Spleen (tissue), 11 donors: ENCODE results near the gene EFS. TPM values are rescaled to one million over a fixed set of nuclear protein-coding genes. Genes with fewer than 3 reads are reported as not detected.

Experiments
- DNase-seq: peaks from one replicate; pipeline ENCODE4 v3.0.0-alpha.2; 2020
- H3K27ac ChIP-seq, 8 donors: fragments of 200-600 bp; sonication (generic) in 7 of 8; 1 replicate in 4 of 8; 2 replicates in 4 of 8; pipeline versions ENCODE4 v1.5.0 to v1.8.0; 2016 to 2021; ENCODE audit warnings: inconsistent platforms in 4 of 8, mild to moderate bottlenecking in 4 of 8, moderate library complexity in 1 of 8
- H3K27me3 ChIP-seq, 7 donors: fragments of 200-600 bp; sonication (generic) in 6 of 7; replicated peaks in 1 of 7; 1 replicate in 4 of 7; 2 replicates in 3 of 7; pipeline versions ENCODE4 v1.5.0 to v1.8.0; 2016 to 2021; ENCODE audit warnings: inconsistent platforms in 3 of 7, mild to moderate bottlenecking in 1 of 7
- H3K36me3 ChIP-seq, 6 donors: fragments of 200-600 bp; sonication (generic) in 5 of 6; 1 replicate in 4 of 6; 2 replicates in 2 of 6; pipeline versions ENCODE4 v1.5.0 to v1.8.0; 2016 to 2021; ENCODE audit warnings: inconsistent platforms in 2 of 6
- H3K4me1 ChIP-seq, 6 donors: fragments of 200-600 bp; sonication (generic) in 5 of 6; 1 replicate in 3 of 6; 2 replicates in 3 of 6; pipeline versions ENCODE4 v1.5.0 to v1.8.0; 2016 to 2021; ENCODE audit warnings: inconsistent platforms in 3 of 6
- H3K4me3 ChIP-seq, 8 donors: fragments of 200-600 bp; sonication (generic) in 7 of 8; 1 replicate in 4 of 8; 2 replicates in 4 of 8; pipeline versions ENCODE4 v1.5.0 to v1.8.0; 2016 to 2021; ENCODE audit warnings: inconsistent platforms in 4 of 8, mild to moderate bottlenecking in 4 of 8, moderate library complexity in 2 of 8
- H3K9me3 ChIP-seq, 8 donors: fragments of 200-600 bp; sonication (generic) in 7 of 8; 1 replicate in 4 of 8; 2 replicates in 4 of 8; pipeline versions ENCODE4 v1.5.0 to v1.8.0; 2016 to 2021; ENCODE audit warnings: inconsistent platforms in 4 of 8
- CTCF ChIP-seq, 11 experiments: fragments of 200-600 bp in 7 of 11; fragments of 450-650 bp in 4 of 11; sonication (generic) in 4 of 11; IDR thresholded peaks in 8 of 11; conservative IDR thresholded peaks in 3 of 11; 1 replicate in 7 of 11; 2 replicates in 4 of 11; pipeline versions ENCODE4 v1.4.0 to v1.8.0; 2016 to 2021; ENCODE audit warnings: antibody characterized with exemption in 11 of 11, inconsistent platforms in 4 of 11, mild to moderate bottlenecking in 1 of 11
- POLR2A ChIP-seq, 3 donors: fragments of 450-650 bp; IDR thresholded peaks; one replicate each; pipeline ENCODE4 v1.5.1; 2017; ENCODE audit warnings: antibody characterized with exemption in 3 of 3, mild to moderate bottlenecking in 1 of 3
- POLR2AphosphoS5 ChIP-seq, 3 donors: sonication (generic); formaldehyde crosslinking; IDR thresholded peaks; one replicate each; pipeline ENCODE4 v1.5.1; 2017; ENCODE audit warnings: antibody characterized with exemption in 3 of 3
- WGBS, 5 donors: extraction: QIAGEN DNeasy Blood & Tissue Kit in 3 of 5; methylation state at CpG; one replicate each; pipeline versions ENCODE4 v1.1.5 to v1.1.7; 2013 to 2018; 5-methylcytosine and 5-hydroxymethylcytosine counted together
- intact Hi-C: fragments of 100-400 bp; cut with DNase I; formaldehyde crosslinking; loops from one replicate; pipeline ENCODE4 v1.15.0; 2023; ENCODE audit warnings: low total_unique reads
- polyA plus RNA-seq, 3 donors: library from polyadenylated mRNA; stranded (reverse); fragments of 200-250 nt; gene quantifications; one replicate each; pipeline ENCODE4 v1.2.1, GENCODE V29; 2013
- total RNA-seq, 7 donors: library from RNA; depleted of rRNA in 3 of 7; stranded (reverse); fragments of >200 nt in 3 of 7; fragmentation: NEBNext Ultra II Directional in 4 of 7; extraction: Animal tissue kit (Norgen Biotek cat#: 25700) in 4 of 7; gene quantifications; one replicate each; pipeline versions ENCODE4 v1.1.0 to v1.2.1, GENCODE V29; 2016 to 2021
- donor health status: healthy with polysubstance abuse.
- donor health status: DM: no; HTN: no; CAD: no; lungs with moderate emphysema.
- donor health status: DM: no; HTN: no; CAD: no.
- donor health status: Bipolar disorder and iron deficiency.
- donor health status: healthy.
- donor health status: DM: no; HTN: no; CAD: no.
- donor health status: DM: yes; HTN: yes; CAD: no.

The EFS gene
- total and polyA plus RNA-seq, 10 donors, result 1.8 to 6.7 (median 3.9) TPM

DNA sequence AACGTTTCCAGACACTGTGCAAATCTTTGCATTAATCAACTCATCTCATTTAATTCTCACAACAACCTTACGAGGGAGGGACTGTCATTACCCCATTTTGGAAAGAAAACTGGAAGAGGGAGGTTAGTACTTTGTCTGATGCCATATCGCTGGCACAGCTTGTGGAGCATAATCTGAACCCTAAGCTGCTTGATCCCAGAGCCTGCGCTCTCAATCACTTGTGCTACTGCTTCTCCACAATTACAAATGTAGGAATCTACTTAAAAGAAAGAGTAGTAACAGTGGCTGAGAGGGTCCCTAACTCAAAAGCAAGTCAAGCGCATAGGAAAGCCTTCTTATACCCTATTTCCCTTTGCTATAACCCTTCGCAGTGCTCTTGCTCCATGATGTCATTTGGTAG, 3.2 kb downstream of the EFS start:
- no peak for DNase-seq
- TF ChIP-seq CTCF (IDR thresholded peaks at IDR 0.05 in 8 of 11, conservative IDR thresholded peaks at IDR 0.05 in 3 of 11) (no peak), POLR2AphosphoS5 (IDR thresholded peaks at IDR 0.05) (no peak), POLR2A (IDR thresholded peaks at IDR 0.05) (no peak)
- 75 to 88% (median 84%) methylated on average over 6 of the region's 6 CpGs for WGBS, 5 donors
- H3K27me3 ChIP-seq, result peaks cover 0 to 65% (median 26%) of the 10 kb centered on the region in 7 donors
- H3K27ac ChIP-seq, result no peak overlapping the region
- intact Hi-C loops, result no loop called here
- peaks cover 0 to 10% (median 0%) of the 10 kb centered on the region in 6 donors for H3K36me3 ChIP-seq
- no peak overlapping the region for H3K4me3 ChIP-seq
- H3K9me3 ChIP-seq, result no peaks in the 10 kb centered on the region
- peaks cover 0 to 16% (median 11%) of the 10 kb centered on the region in 6 donors for H3K4me1 ChIP-seq

GRCh38 chr14:23361320-23361719, 3.7 kb downstream of the EFS start:
- intact Hi-C loops, result no loop called here
- Histone ChIP-seq H3K36me3 (peaks cover 0 to 12% (median 0%) of the 10 kb centered on the region in 6 donors), H3K4me1 (peaks cover 0 to 16% (median 11%) of the 10 kb centered on the region in 6 donors), H3K9me3 (no peaks in the 10 kb centered on the region), H3K27me3 (peaks cover 0 to 65% (median 24%) of the 10 kb centered on the region in 7 donors), H3K27ac (no peak overlapping the region), H3K4me3 (no peak overlapping the region)
- no peak for DNase-seq
- TF ChIP-seq POLR2A (IDR thresholded peaks at IDR 0.05), result no peak
- TF ChIP-seq CTCF (IDR thresholded peaks at IDR 0.05 in 8 of 11, conservative IDR thresholded peaks at IDR 0.05 in 3 of 11), result no peak
- no peak for TF ChIP-seq POLR2AphosphoS5 (IDR thresholded peaks at IDR 0.05)

DNA sequence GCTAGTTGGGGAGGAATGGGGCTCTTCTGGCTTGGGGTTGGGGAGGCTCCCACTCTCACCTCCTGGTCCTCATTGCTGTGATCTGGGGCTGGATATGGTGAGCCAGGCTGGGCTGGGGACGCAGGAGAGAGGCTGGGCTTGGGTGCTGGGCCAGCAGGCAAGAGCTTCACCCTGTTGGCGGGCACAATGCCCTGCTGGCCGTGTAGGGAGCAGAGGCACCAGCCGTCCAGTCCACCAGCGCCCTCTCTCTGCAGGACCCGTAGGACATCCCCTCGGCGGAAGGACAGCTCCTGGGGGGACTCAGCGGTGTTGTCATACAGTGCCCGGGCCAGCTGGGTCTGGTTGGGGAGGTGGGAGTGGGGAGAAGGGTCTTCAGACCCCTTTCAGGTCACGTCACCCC, 4.5 kb downstream of the EFS start:
- Histone ChIP-seq H3K27me3 (peaks cover 0 to 65% (median 17%) of the 10 kb centered on the region in 7 donors), H3K27ac (no peak overlapping the region)

More for the DNA sequence above, 4.5 kb downstream of the EFS start:
- intact Hi-C loops, result no loop called here
- peaks cover 0 to 12% (median 0%) of the 10 kb centered on the region in 6 donors for H3K36me3 ChIP-seq
- peaks cover 0 to 8% (median 6%) of the 10 kb centered on the region in 6 donors for H3K4me1 ChIP-seq
- H3K9me3 ChIP-seq, result no peaks in the 10 kb centered on the region
- no peak overlapping the region for H3K4me3 ChIP-seq
- WGBS, 5 donors, result 75 to 84% (median 78%) methylated on average over 8 to 11 of the region's 11 CpGs
- TF ChIP-seq POLR2A (IDR thresholded peaks at IDR 0.05) (no peak), CTCF (IDR thresholded peaks at IDR 0.05 in 8 of 11, conservative IDR thresholded peaks at IDR 0.05 in 3 of 11) (no peak), POLR2AphosphoS5 (IDR thresholded peaks at IDR 0.05) (no peak)
- DNase-seq, result peak; percentile 64
